Cardiac fibroblast (primary cell): ENCODE measurements around the gene DDX46.
"Not testable (repeated sequence)": the region's sequence is repeated elsewhere in the genome, so short reads cannot be mapped to it uniquely, and the experiment has no call there.

ENCODE experiments used
- DNase-seq, 2 donors: peaks; one replicate each; pipeline versions ENCODE4 v3.0.0 to v3.0.0-alpha.2; 2010; ENCODE audit warnings: low read depth in 2 of 2
- H3K4me3 ChIP-seq, 2 donors: replicated peaks in 1 of 2; 1 replicate in 1 of 2; 2 replicates in 1 of 2; pipeline ENCODE4 v1.5.1; 2011; ENCODE audit warnings: low read depth in 2 of 2, low read length in 2 of 2, mild to moderate bottlenecking in 2 of 2, moderate library complexity in 1 of 2
- TF ChIP-seq, protein P1 (sequence below): IDR thresholded peaks from one replicate; pipeline ENCODE4 v1.5.1; 2011; ENCODE audit warnings: low read depth, mild to moderate bottlenecking, low read length, inconsistent platforms

The DDX46 gene

DNA sequence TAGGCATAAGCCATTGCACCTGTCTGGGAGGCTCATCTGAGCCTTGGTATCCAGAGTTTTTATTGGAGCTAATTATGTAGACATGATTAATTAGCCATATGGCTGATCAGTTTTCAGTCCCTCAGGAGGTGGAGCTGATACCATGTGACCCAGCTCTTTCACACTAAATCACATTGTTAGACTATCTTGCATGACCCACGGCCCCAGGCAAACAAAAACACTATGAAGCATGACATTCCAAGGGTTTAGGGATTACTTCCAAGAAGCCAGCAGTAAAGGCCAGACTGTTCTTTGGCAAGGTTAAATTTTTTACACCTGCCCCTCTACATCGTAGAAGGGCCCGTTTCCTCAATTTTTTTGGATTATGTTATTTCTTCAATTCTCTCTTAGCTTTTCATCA is 82.2 kb downstream of the DDX46 start:
- TF ChIP-seq, protein P1, sequence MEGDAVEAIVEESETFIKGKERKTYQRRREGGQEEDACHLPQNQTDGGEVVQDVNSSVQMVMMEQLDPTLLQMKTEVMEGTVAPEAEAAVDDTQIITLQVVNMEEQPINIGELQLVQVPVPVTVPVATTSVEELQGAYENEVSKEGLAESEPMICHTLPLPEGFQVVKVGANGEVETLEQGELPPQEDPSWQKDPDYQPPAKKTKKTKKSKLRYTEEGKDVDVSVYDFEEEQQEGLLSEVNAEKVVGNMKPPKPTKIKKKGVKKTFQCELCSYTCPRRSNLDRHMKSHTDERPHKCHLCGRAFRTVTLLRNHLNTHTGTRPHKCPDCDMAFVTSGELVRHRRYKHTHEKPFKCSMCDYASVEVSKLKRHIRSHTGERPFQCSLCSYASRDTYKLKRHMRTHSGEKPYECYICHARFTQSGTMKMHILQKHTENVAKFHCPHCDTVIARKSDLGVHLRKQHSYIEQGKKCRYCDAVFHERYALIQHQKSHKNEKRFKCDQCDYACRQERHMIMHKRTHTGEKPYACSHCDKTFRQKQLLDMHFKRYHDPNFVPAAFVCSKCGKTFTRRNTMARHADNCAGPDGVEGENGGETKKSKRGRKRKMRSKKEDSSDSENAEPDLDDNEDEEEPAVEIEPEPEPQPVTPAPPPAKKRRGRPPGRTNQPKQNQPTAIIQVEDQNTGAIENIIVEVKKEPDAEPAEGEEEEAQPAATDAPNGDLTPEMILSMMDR = no peak
- DNase-seq = no peak
- H3K4me3 ChIP-seq = no peak overlapping the region

DNA sequence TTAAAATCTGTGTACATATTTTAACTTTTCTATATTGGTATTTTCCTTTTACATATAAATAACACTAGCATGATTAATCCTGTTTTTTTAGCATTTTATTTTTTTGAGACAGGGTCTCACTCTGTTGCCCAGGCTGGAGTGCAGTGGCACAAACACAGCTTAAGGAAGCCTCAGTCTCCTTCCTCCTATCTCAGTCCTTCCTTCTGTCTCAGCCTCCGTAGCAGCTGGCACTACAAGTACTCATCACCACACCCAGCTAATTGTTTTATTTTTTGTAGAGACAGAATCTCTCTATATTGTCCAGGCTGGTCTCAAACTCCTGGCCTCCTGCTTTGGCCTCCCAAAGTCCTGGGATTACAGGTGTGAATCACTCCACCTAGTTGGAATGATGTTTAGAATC is 85.7 kb downstream of the DDX46 start:
- TF ChIP-seq, protein P1 = no peak
- no peak overlapping the region for H3K4me3 ChIP-seq
- no peak for DNase-seq

DNA sequence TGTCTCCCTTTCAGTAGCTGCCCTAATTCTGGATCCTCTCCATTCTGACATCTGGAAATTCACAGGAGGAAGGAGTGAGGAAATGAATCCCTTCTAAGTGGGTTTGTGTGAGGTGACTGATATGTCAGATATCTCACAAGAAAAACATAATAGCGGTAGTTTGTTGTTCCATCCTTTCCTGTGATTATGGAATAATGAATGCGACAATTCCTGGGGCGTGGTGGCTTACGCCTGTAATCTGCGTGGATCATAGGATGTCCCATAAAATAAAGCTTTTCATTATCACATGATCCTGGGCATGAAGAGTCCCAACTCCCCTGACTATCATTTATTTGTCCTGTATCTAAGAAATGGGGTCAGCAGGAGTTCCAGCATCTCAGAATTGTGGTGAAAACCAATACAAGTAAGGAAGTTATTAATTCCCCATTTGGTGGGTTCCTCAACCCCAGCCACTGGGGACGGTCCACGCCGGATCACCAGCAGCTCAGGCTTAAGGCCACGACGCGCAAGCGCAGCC is 86.8 kb downstream of the DDX46 start:
- TF ChIP-seq, protein P1 = no peak
- peak overlapping the region; percentile 8 to 82 for H3K4me3 ChIP-seq
- DNase-seq = peak in 1 of 2 donors; percentile 17

DNA sequence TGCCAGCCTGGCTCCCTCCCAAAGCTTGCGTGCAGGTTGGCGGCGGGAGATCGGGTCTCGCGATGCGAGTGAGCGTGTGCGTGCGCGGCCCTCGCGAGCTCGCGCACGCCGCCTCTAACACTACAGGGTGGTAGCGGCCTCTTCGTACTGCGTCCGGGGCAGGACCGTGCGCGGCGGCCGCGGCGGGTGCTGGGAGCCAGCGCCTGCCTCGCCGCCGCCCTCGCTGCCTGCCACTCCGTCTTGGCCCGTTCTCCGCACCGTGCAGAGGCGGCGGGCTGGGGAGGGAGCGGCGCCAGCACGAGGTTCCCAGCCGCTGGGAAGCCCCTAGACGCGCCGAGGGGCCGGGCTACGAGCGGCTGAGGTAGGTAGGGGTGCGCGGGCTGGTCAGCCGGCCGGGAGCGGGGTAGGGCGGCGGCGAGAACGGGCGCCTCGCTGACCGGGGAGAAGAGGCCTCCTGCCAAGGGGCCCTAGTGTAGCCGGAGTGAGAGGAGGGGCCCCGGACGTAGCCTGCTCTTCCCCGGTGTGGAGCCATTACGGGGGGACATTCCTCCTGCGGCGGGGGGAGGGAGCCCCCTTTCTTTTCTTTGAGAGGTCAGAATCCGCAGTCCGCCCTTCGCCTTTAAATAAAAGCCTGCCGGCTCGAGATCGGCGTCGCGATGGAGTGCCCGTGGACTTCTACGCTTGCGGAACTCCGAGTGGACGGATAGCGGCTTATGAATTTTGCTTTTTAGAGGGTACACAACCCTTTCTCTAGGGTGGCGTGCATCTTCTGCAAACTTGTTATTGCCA is 87.5 kb downstream of the DDX46 start, which contains the start of gene C5orf24:
Gene C5orf24 (plus strand): TSS at position 117 of the 789 bp plus-strand sequence. CDS start 8,933 bp downstream, outside the sequence.
- TF ChIP-seq, protein P1 = no peak

DNA sequence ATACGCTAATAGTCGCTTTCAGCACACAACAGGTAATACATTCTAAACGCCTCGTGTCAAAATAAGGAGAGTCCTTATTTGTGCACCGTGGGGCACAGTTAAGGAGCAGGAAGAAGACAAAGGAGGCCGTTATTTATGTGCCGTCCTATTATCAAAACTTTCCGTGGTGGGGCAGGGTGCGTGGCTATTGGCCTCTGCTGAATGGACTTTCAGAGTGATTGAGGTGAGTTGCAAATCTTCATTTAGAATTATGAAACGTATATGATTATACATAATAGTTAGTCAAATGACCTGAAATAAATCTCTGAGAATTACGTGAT is 88.0 kb downstream of the DDX46 start:
- H3K4me3 ChIP-seq = peak overlapping the region; percentile 82 to 83
- TF ChIP-seq, protein P1 = no peak
- DNase-seq = peak; percentile 19 to 40

More for the DNA sequence above, 87.5 kb downstream of the DDX46 start, which contains the start of gene C5orf24:
- peak; percentile 96 to 98 for DNase-seq
- H3K4me3 ChIP-seq = peak within 1 kb of the TSS; percentile 82 to 83

DNA sequence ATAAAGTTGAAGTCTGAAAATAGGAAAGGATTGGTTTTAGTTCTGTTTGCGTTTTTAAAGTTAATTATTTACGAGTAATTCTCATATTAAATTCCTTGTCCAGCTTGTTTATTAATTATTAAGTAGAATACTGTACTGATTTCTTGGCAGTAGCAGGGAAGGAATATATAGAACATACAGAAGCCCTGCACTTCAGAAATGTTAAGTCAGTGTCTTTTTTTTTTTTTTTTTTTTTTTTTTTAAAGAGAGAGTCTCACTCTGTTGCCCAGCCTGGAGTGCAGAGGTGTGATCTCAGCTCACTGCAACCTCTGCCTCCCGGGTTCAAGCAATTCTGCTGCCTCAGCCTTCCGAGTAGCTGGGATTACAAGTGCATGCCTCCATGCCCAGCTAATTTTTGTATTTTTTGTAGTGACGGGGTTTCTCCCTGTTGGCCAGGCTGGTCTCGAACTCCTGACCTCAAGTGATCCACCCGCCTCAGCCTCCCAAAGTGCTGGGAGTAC is 90.9 kb downstream of the DDX46 start:
- DNase-seq, H3K4me3 ChIP-seq: not testable (repeated sequence)

DNA sequence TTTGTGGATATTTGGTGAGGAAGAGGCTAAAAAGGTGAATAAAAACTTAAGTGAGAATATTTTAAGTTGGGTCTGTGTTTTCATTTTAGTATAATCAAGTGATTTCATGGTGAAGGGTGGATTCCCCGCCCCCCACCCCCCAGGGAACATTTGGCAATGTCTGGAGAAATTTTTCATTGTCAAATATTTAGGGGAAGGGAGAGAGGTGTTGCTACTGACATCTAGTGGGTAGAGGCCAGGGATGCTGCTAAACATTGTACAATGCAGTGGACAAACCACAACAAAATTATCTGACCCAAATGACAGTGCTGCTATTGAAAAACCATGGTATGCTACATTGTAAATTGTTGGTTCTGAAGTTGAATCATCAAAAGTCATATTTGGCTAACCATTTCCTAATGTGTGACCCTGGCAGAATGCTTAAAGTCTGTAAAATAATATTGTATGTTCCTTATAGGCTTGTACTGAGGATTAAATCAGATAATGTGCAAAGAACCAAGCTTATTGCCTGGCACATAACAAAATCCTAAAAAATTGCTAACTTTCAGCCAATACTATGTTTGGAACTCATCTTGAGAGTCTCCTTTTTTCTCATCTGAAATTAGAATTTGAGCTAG is 92.8 kb downstream of the DDX46 start:
- TF ChIP-seq, protein P1 = peak; percentile 74
- DNase-seq = peak; percentile 72 to 74
- no peak overlapping the region for H3K4me3 ChIP-seq

DNA sequence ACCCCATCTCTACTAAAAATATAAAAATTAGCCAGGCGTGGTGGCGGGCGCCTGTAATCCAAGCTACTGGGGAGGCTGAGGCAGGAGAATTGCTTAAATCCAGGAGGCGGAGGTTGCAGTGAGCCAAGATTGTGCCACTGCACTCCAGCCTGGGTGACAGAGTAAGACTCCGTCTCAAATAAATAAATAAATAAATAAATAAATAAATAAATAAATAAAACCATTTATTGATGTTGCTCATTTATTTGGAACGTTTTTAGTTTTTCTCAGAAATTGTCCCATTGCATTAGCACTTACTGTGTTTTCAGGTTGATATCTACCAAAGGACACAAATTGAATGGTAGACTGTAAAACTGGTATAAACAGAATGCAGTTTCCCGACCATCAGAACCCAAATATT is 97.9 kb downstream of the DDX46 start:
- not testable (repeated sequence) for H3K4me3 ChIP-seq, DNase-seq
